ENCODE data around the gene LPCAT3. TPM values are rescaled to one million over a fixed set of nuclear protein-coding genes. Genes with fewer than 3 reads are reported as not detected.
"Not testable (repeated sequence)": the region's sequence is repeated elsewhere in the genome, so short reads cannot be mapped to it uniquely, and the experiment has no call there.

The LPCAT3 gene
- total RNA-seq, 1 donor from 2014 or later, result 7.9 TPM

DNA sequence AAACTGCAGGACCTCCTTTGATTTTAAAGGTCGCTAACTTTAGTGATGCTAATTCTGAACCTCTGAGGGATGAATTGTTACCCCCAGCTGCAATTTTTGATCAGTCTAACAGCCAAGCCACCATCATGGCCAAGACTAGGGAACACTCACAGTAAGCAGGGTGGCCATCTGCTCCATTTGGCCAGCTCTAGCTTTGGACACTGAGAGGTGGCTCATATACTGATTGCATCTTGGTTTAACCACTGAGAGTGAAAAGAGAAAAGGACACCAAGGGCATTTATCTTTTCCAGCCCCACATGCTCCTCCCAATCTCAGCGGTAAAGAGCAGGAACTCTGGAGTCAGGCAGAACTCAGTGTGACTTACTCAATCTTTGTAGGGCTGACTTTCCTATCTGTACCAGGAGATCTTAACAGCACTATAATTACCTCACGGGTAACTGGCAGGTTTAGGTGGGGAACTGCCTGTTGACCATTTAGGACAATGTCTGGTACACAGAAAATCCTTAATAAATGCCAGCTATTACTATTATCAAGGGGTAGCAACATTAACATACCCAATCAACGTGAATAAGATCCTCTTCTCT lies 6.2 kb downstream of the LPCAT3 start:
- TF ChIP-seq, protein P1, sequence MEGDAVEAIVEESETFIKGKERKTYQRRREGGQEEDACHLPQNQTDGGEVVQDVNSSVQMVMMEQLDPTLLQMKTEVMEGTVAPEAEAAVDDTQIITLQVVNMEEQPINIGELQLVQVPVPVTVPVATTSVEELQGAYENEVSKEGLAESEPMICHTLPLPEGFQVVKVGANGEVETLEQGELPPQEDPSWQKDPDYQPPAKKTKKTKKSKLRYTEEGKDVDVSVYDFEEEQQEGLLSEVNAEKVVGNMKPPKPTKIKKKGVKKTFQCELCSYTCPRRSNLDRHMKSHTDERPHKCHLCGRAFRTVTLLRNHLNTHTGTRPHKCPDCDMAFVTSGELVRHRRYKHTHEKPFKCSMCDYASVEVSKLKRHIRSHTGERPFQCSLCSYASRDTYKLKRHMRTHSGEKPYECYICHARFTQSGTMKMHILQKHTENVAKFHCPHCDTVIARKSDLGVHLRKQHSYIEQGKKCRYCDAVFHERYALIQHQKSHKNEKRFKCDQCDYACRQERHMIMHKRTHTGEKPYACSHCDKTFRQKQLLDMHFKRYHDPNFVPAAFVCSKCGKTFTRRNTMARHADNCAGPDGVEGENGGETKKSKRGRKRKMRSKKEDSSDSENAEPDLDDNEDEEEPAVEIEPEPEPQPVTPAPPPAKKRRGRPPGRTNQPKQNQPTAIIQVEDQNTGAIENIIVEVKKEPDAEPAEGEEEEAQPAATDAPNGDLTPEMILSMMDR (IDR thresholded peaks at IDR 0.05; ENCODE audit: insufficient read depth, low read length, severe bottlenecking), result no peak
- no peak for FAIRE-seq
- H3K4me3 ChIP-seq (ENCODE audit: low read depth, low read length), result no peak overlapping the region
- H3K36me3 ChIP-seq (ENCODE audit: control insufficient read depth, insufficient read depth, low read length), result peaks cover 1% of the 10 kb centered on the region
- DNase-seq (ENCODE audit: low read depth), result no peak
- no peaks in the 10 kb centered on the region for H3K27me3 ChIP-seq (ENCODE audit: control insufficient read depth, insufficient read depth, low read length)

DNA sequence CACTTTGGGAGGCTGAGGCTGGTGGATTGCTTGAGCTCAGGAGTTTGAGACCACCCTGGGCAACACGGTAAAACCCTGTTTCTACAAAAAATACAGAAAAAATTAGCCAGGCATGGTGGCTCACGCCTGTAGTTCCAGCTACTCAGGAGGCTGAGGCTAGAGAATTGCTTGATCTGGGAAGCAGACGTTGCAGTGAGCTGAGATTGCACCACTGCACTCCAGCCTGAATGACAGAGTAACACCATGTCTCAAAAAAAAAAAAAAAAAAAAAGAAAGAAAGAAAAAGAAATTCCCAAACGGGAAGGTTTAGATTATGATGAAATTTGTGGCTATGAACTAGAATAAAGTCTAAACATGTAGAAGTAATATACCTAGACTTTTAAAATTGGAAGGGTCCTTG lies 6.9 kb downstream of the LPCAT3 start:
- not testable (repeated sequence) for DNase-seq (ENCODE audit: low read depth); H3K4me3 ChIP-seq (ENCODE audit: low read depth, low read length); H3K36me3 ChIP-seq (ENCODE audit: control insufficient read depth, insufficient read depth, low read length); FAIRE-seq; H3K27me3 ChIP-seq (ENCODE audit: control insufficient read depth, insufficient read depth, low read length)

- TF ChIP-seq, protein P1 (IDR thresholded peaks at IDR 0.05; ENCODE audit: insufficient read depth, low read length, severe bottlenecking), result no peak
- FAIRE-seq (no peak), DNase-seq (ENCODE audit: low read depth) (no peak)
- Histone ChIP-seq H3K27me3 (ENCODE audit: control insufficient read depth, insufficient read depth, low read length) (no peaks in the 10 kb centered on the region), H3K36me3 (ENCODE audit: control insufficient read depth, insufficient read depth, low read length) (peaks cover 1% of the 10 kb centered on the region), H3K4me3 (ENCODE audit: low read depth, low read length) (no peak overlapping the region)
Measured at GRCh38 chr12:7009512-7009911, 8.8 kb downstream of the LPCAT3 start.

- Histone ChIP-seq H3K36me3 (ENCODE audit: control insufficient read depth, insufficient read depth, low read length) (peaks cover 1% of the 10 kb centered on the region), H3K27me3 (ENCODE audit: control insufficient read depth, insufficient read depth, low read length) (no peaks in the 10 kb centered on the region), H3K4me3 (ENCODE audit: low read depth, low read length) (no peak overlapping the region)
- DNase-seq (ENCODE audit: low read depth) (no peak), FAIRE-seq (no peak)
- TF ChIP-seq, protein P1 (IDR thresholded peaks at IDR 0.05; ENCODE audit: insufficient read depth, low read length, severe bottlenecking), result no peak
Measured at GRCh38 chr12:7008864-7009263, 9.4 kb downstream of the LPCAT3 start.

DNA sequence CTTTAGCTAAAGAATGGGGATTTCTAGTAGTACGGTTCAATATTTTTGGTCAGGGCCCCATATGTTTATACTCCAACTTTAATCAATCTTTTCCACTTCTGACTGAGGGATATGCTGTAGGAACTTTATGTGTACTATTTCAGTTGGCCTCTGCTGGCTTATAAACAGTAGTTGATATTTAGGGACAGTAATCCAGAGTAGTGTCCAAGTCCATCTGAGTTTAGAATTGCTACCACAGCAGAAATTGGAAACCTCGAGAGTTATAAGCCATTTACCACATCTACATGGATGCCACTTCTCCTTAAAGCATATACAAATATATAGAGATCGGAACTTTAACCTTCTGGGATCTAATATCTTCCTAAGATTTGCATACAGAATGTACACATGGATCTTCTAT lies 11.6 kb downstream of the LPCAT3 start:
- no peaks in the 10 kb centered on the region for H3K36me3 ChIP-seq (ENCODE audit: control insufficient read depth, insufficient read depth, low read length)
- TF ChIP-seq, protein P1 (IDR thresholded peaks at IDR 0.05; ENCODE audit: insufficient read depth, low read length, severe bottlenecking), result no peak
- no peaks in the 10 kb centered on the region for H3K27me3 ChIP-seq (ENCODE audit: control insufficient read depth, insufficient read depth, low read length)
- H3K4me3 ChIP-seq (ENCODE audit: low read depth, low read length), result no peak overlapping the region
- no peak for FAIRE-seq
- no peak for DNase-seq (ENCODE audit: low read depth)

GRCh38 chr12:7005311-7005710 lies 13.0 kb downstream of the LPCAT3 start:
- Histone ChIP-seq H3K27me3 (ENCODE audit: control insufficient read depth, insufficient read depth, low read length) (no peaks in the 10 kb centered on the region), H3K36me3 (ENCODE audit: control insufficient read depth, insufficient read depth, low read length) (peaks cover 1% of the 10 kb centered on the region), H3K4me3 (ENCODE audit: low read depth, low read length) (no peak overlapping the region)
- TF ChIP-seq, protein P1 (IDR thresholded peaks at IDR 0.05; ENCODE audit: insufficient read depth, low read length, severe bottlenecking), result no peak
- DNase-seq (ENCODE audit: low read depth), result no peak
- FAIRE-seq, result no peak
